T-helper 2 cell treated with Interferon-gamma antibody and Interleukin-4, amounts not matched to agents 5 μg/mL and 100 μg/mL, for 36 hours (primary cell): ENCODE measurements around the gene SULF2.

Experiments
- DNase-seq: peaks from one replicate; pipeline ENCODE4 v3.0.0; 2021; ENCODE audit warnings: low spot score
- H3K27ac Mint-ChIP-seq: one replicate; pipeline ENCODE4 v1.8.0; 2021; ENCODE audit warnings: mild to moderate bottlenecking, mixed read lengths
- H3K27me3 Mint-ChIP-seq: one replicate; pipeline ENCODE4 v1.8.0; 2021; ENCODE audit warnings: low read depth, mixed read lengths
- H3K36me3 Mint-ChIP-seq: one replicate; pipeline ENCODE4 v1.8.0; 2021; ENCODE audit warnings: low read depth, mixed read lengths
- H3K4me1 Mint-ChIP-seq: one replicate; pipeline ENCODE4 v1.8.0; 2021; ENCODE audit warnings: low read depth, mixed read lengths
- H3K4me3 Mint-ChIP-seq: one replicate; pipeline ENCODE4 v1.8.0; 2022; ENCODE audit warnings: mild to moderate bottlenecking, moderate library complexity, mixed read lengths
- H3K9me3 Mint-ChIP-seq: one replicate; pipeline ENCODE4 v1.8.0; 2021; ENCODE audit warnings: mixed read lengths

The SULF2 gene

DNA sequence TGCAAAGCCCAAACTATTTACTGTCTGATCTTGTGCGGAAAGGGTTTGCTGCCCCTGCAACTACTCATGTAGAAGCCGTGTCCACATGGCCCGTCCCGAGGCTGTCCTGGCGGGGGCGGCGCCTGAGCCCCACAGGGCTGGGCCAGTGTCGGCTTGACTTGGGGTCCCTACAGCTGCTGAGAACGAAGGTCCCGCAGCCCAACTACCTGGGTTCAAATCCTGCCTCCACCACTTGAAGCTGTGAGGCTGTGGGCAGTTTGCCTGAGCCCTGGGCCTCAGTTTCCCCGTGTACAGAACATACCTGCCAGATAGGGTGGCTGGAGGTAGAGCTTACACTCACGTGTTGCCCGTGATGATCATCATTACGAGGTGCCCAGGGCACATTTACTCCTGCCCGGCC is 111.1 kb downstream of the SULF2 start:
- no peaks in the 10 kb centered on the region for H3K36me3 Mint-ChIP-seq
- H3K27ac Mint-ChIP-seq: no peak overlapping the region
- no peak overlapping the region for H3K4me3 Mint-ChIP-seq
- no peak for DNase-seq
- H3K9me3 Mint-ChIP-seq: no peaks in the 10 kb centered on the region
- H3K4me1 Mint-ChIP-seq: no peaks in the 10 kb centered on the region
- no peaks in the 10 kb centered on the region for H3K27me3 Mint-ChIP-seq

DNA sequence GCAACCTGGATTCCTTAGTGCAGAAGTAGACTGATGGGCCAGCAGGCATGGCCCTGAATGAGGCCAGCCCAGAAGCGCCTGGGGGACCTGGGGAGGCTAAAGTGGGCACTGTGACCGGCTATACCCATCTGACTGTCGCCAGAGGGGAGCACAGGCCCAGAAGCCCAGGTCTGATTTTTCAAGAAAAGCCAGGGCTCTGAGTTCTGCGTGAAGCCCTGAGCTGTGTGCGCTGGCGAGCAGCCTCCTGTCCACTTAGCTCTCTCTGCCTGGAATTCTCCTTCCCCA is 111.7 kb downstream of the SULF2 start:
- no peak for DNase-seq
- H3K27me3 Mint-ChIP-seq: no peaks in the 10 kb centered on the region
- no peaks in the 10 kb centered on the region for H3K4me1 Mint-ChIP-seq
- no peaks in the 10 kb centered on the region for H3K9me3 Mint-ChIP-seq
- no peak overlapping the region for H3K4me3 Mint-ChIP-seq
- H3K36me3 Mint-ChIP-seq: no peaks in the 10 kb centered on the region
- H3K27ac Mint-ChIP-seq: no peak overlapping the region

DNA sequence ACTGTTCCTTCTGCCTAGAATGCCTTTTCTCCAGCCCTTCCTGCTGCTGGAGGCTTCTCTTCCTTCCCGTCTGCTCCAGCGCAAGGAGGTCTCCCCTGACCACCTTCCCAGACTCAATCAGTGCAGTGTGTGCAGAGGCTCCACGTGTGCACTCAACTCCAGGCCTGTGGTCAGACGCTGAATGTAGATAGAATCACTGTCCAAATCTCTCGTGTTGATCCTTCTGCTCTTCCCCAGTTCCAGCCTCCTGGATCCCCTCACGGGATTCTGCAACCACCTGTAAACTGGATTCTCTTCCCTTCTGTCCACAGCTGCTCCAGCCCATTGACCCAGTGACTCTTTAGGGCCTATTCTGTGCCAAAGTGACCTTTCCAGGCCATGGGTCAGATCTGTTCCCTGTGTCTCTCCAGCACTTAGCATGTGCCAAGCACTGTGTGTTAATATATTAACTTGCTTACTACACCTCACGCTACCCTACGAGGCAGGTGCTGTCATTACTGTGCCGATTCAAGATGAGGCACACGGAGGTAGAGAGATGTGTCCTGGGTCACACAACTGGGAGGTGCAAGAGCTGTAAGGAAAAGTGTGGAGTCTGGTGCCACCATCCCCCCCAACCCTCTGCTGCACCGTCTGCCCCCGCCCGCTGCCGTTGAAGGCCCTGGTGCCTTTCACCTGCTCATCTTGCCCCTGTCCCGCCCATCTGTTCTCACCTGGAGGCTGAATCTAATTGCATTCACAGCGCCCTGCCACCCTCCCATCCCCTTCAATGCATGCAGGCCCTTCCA is 112.2 kb downstream of the SULF2 start:
- no peaks in the 10 kb centered on the region for H3K27me3 Mint-ChIP-seq
- no peak for DNase-seq
- H3K36me3 Mint-ChIP-seq: no peaks in the 10 kb centered on the region
- no peaks in the 10 kb centered on the region for H3K4me1 Mint-ChIP-seq
- H3K27ac Mint-ChIP-seq: no peak overlapping the region
- no peaks in the 10 kb centered on the region for H3K9me3 Mint-ChIP-seq
- H3K4me3 Mint-ChIP-seq: no peak overlapping the region

GRCh38 chr20:47672166-47672565 is 113.1 kb downstream of the SULF2 start:
- Mint-ChIP-seq H3K27me3 (no peaks in the 10 kb centered on the region), H3K36me3 (no peaks in the 10 kb centered on the region), H3K4me1 (no peaks in the 10 kb centered on the region), H3K9me3 (no peaks in the 10 kb centered on the region), H3K4me3 (no peak overlapping the region), H3K27ac (no peak overlapping the region)
- no peak for DNase-seq

- no peaks in the 10 kb centered on the region for H3K27me3 Mint-ChIP-seq
- H3K27ac Mint-ChIP-seq: no peak overlapping the region
- DNase-seq: no peak
- no peak overlapping the region for H3K4me3 Mint-ChIP-seq
- no peaks in the 10 kb centered on the region for H3K36me3 Mint-ChIP-seq
- H3K9me3 Mint-ChIP-seq: no peaks in the 10 kb centered on the region
- H3K4me1 Mint-ChIP-seq: no peaks in the 10 kb centered on the region
Measured at GRCh38 chr20:47670913-47671312, 114.4 kb downstream of the SULF2 start.

- Mint-ChIP-seq H3K36me3 (no peaks in the 10 kb centered on the region), H3K4me3 (no peak overlapping the region)
Measured at GRCh38 chr20:47669927-47670890, 115.1 kb downstream of the SULF2 start.

GRCh38 chr20:47669489-47669888 is 115.8 kb downstream of the SULF2 start:
- no peaks in the 10 kb centered on the region for H3K9me3 Mint-ChIP-seq
- H3K36me3 Mint-ChIP-seq: no peaks in the 10 kb centered on the region
- H3K27ac Mint-ChIP-seq: no peak overlapping the region
- H3K27me3 Mint-ChIP-seq: no peaks in the 10 kb centered on the region
- H3K4me1 Mint-ChIP-seq: no peaks in the 10 kb centered on the region
- H3K4me3 Mint-ChIP-seq: no peak overlapping the region
- no peak for DNase-seq

More at GRCh38 chr20:47669927-47670890, 115.1 kb downstream of the SULF2 start:
- Mint-ChIP-seq H3K27ac (no peak overlapping the region), H3K27me3 (no peaks in the 10 kb centered on the region), H3K4me1 (no peaks in the 10 kb centered on the region), H3K9me3 (no peaks in the 10 kb centered on the region)
- DNase-seq: no peak

- no peak overlapping the region for H3K4me3 Mint-ChIP-seq
- no peaks in the 10 kb centered on the region for H3K4me1 Mint-ChIP-seq
- no peaks in the 10 kb centered on the region for H3K36me3 Mint-ChIP-seq
- H3K9me3 Mint-ChIP-seq: no peaks in the 10 kb centered on the region
- H3K27me3 Mint-ChIP-seq: no peaks in the 10 kb centered on the region
- no peak for DNase-seq
- H3K27ac Mint-ChIP-seq: no peak overlapping the region
Measured at GRCh38 chr20:47669152-47669425, 116.2 kb downstream of the SULF2 start.

DNA sequence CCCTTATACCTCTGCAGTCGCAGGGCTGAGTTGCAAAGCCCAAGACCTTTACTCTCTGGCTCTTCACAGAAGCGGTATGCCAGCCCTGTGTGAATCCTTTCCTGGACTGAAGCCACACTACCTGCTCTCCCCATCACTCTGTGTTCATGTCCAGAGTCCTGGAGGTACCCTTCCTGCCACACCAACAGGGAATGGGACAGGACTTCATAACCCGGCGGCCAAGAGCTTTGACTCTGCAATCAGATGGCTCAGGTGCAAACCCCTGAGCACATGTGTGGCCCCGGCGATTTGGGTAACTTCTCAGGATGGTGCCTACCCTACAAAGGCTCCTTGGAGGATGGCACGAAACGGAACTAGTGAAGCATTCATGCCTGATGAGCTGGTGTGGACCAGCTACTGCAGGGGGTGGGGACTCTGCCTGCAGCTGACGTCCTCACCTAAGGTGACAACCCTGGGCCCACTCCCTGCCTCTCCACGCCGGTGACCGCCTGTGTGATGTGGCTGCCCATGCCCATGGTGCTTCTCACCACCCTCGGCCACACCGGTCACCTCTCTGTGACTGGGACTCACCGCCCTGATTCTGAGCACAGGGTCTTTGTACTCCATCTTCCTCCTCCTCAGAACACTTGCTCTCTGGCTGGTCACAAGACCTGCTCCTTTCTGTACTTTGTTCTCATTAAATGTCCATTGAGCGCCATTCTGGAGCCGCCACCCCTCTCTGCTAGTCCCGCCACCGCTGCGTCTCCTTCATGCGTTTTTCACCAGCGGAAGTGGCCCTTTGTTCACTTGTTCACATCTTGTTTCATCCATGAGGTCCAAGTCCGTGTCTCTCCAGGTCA is 116.7 kb downstream of the SULF2 start:
- no peaks in the 10 kb centered on the region for H3K27me3 Mint-ChIP-seq
- H3K27ac Mint-ChIP-seq: no peak overlapping the region
- H3K4me3 Mint-ChIP-seq: no peak overlapping the region
- H3K36me3 Mint-ChIP-seq: no peaks in the 10 kb centered on the region
- peaks cover 4% of the 10 kb centered on the region for H3K4me1 Mint-ChIP-seq
- H3K9me3 Mint-ChIP-seq: no peaks in the 10 kb centered on the region
- no peak for DNase-seq

DNA sequence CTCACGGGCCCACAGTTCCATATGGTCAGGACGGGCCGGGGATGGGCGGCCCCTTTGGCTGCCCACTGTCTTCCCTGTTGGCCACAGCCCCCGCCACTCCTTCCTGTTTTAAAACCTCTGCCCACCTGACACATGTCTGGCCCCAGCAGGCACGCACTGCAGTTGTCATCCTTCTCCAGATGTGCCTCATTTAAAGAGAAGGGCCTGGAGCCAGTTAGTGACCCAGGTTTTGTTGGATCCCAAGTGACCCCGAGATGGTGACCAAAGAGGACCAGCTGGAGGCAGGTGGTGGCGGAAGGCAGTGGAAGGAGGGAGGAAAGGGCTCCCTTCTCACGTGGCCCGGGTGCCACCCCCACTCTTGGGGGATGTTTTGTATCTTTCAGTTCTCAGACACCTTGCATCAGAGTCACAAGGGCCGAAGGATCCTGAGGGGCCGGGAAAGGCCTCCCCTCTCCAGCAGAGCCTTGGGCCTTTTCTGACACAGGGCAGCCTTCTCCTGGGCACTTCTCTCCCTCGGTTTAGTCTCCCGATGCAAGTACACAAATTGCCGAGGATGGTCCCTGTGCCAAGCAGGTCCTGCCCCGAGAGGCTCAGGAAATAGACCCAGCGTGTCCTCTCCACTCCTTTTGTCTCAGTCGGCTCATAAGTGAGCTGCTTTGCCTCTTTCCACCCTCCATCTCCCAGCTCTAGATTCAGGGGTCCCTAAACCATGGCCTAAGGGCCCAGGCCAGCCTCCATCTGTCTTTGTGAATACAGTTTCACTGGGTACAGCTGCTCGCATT is 117.6 kb downstream of the SULF2 start:
- no peak overlapping the region for H3K4me3 Mint-ChIP-seq
- no peaks in the 10 kb centered on the region for H3K9me3 Mint-ChIP-seq
- DNase-seq: no peak
- H3K27me3 Mint-ChIP-seq: no peaks in the 10 kb centered on the region
- no peak overlapping the region for H3K27ac Mint-ChIP-seq
- H3K4me1 Mint-ChIP-seq: peaks cover 4% of the 10 kb centered on the region
- H3K36me3 Mint-ChIP-seq: no peaks in the 10 kb centered on the region

- Mint-ChIP-seq H3K27ac (no peak overlapping the region), H3K4me1 (peaks cover 4% of the 10 kb centered on the region), H3K9me3 (no peaks in the 10 kb centered on the region), H3K27me3 (no peaks in the 10 kb centered on the region), H3K36me3 (no peaks in the 10 kb centered on the region), H3K4me3 (no peak overlapping the region)
- no peak for DNase-seq
Measured at GRCh38 chr20:47667086-47667485, 118.2 kb downstream of the SULF2 start.

GRCh38 chr20:47666304-47666703 is 119.0 kb downstream of the SULF2 start:
- no peak for DNase-seq
- H3K27ac Mint-ChIP-seq: no peak overlapping the region
- H3K27me3 Mint-ChIP-seq: no peaks in the 10 kb centered on the region
- no peak overlapping the region for H3K4me3 Mint-ChIP-seq
- H3K9me3 Mint-ChIP-seq: no peaks in the 10 kb centered on the region
- peaks cover 3% of the 10 kb centered on the region for H3K36me3 Mint-ChIP-seq
- peaks cover 4% of the 10 kb centered on the region for H3K4me1 Mint-ChIP-seq

- Mint-ChIP-seq H3K27me3 (no peaks in the 10 kb centered on the region), H3K4me3 (no peak overlapping the region), H3K9me3 (no peaks in the 10 kb centered on the region), H3K4me1 (peaks cover 4% of the 10 kb centered on the region), H3K36me3 (peaks cover 11% of the 10 kb centered on the region), H3K27ac (no peak overlapping the region)
- no peak for DNase-seq
Measured at GRCh38 chr20:47665221-47665991, 119.9 kb downstream of the SULF2 start.
